Osteoblast (primary cell): ENCODE data around the gene SLC39A7. TPM values are rescaled to one million over a fixed set of nuclear protein-coding genes. Genes with fewer than 3 reads are reported as not detected.
A peak's percentile ranks its signal among the peaks of the same experiment; 100 is the strongest.

Experiments
- DNase-seq: peaks from one replicate; pipeline ENCODE4 v3.0.0; 2011; ENCODE audit warnings: low spot score, mixed read lengths; ENCODE audit not compliant: insufficient read length; ENCODE audit errors: missing footprints
- H2AFZ ChIP-seq: 2 replicates; pipeline ENCODE4 v1.6.0; 2011; ENCODE audit warnings: mild to moderate bottlenecking, low read length
- H3K27ac ChIP-seq: 2 replicates; pipeline ENCODE4 v1.5.1; 2011; ENCODE audit warnings: mild to moderate bottlenecking, low read depth, low read length, moderate library complexity
- H3K27me3 ChIP-seq: 2 replicates; pipeline ENCODE4 v1.6.0; 2012; ENCODE audit warnings: mild to moderate bottlenecking, control low read depth, inconsistent platforms, low read length, moderate library complexity; ENCODE audit not compliant: insufficient read depth
- H3K36me3 ChIP-seq: 2 replicates; pipeline ENCODE4 v1.5.1; 2011; ENCODE audit warnings: mild to moderate bottlenecking, low read length, control low read depth, moderate library complexity; ENCODE audit not compliant: insufficient read depth
- H3K4me1 ChIP-seq: 2 replicates; pipeline ENCODE4 v1.5.1; 2011; ENCODE audit warnings: mild to moderate bottlenecking, low read length, control low read depth, moderate library complexity; ENCODE audit not compliant: insufficient read depth
- H3K4me2 ChIP-seq: 2 replicates; pipeline ENCODE4 v1.6.0; 2011; ENCODE audit warnings: mild to moderate bottlenecking, low read length; ENCODE audit not compliant: insufficient read depth
- H3K4me3 ChIP-seq: fragments of 200-600 bp; sonication (generic); 3 replicates; pipeline ENCODE4 v1.5.1; 2012; ENCODE audit warnings: mild to moderate bottlenecking, low read length, inconsistent platforms; ENCODE audit not compliant: insufficient read depth
- H3K79me2 ChIP-seq: 2 replicates; pipeline ENCODE4 v1.6.0; 2012; ENCODE audit warnings: mild to moderate bottlenecking, low read length, control low read depth, inconsistent platforms; ENCODE audit not compliant: insufficient read depth
- H3K9me3 ChIP-seq: 2 replicates; pipeline ENCODE4 v1.5.1; 2011; ENCODE audit warnings: low read depth, low read length, control low read depth
- H4K20me1 ChIP-seq: 2 replicates; pipeline ENCODE4 v1.6.0; 2012; ENCODE audit warnings: mild to moderate bottlenecking, low read length, control low read depth; ENCODE audit not compliant: insufficient read depth
- total RNA-seq: library from RNA; depleted of rRNA; stranded (reverse); fragments of >200 nt; gene quantifications from 2 replicates; pipeline ENCODE4 v1.2.3, GENCODE V29; 2012
- TF ChIP-seq, protein P1 (sequence below): IDR thresholded peaks from 2 replicates; pipeline ENCODE4 v1.5.1; 2011; ENCODE audit warnings: mild to moderate bottlenecking, low read depth, low read length, moderate library complexity; ENCODE audit errors: extremely low read depth

SLC39A7 gene
- total RNA-seq, 1 donor: 108 TPM

DNA sequence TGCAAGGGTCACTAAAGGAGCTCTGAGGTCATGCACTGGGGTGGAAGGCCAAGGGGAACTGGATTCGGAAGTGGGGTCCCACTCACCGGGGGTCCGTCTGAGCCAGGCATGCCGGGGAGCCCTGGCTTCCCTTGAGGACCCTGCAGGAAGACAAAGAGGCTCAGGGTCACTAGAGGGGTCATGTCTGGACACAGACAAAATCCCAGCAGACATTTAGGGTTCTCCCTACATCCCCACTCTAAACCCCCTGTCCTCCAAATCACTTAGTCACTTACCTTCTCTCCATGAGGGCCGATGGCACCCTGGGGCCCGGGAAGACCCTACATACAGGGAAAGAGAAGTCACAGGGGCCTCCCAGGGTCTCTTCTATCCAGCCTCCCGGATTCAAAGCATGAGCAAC, 23.8 kb upstream of the SLC39A7 start:
- no peaks in the 10 kb centered on the region for H3K36me3 ChIP-seq
- H3K79me2 ChIP-seq: no peaks in the 10 kb centered on the region
- no peak overlapping the region for H2AFZ ChIP-seq
- H3K4me2 ChIP-seq: no peak overlapping the region
- TF ChIP-seq, protein P1, sequence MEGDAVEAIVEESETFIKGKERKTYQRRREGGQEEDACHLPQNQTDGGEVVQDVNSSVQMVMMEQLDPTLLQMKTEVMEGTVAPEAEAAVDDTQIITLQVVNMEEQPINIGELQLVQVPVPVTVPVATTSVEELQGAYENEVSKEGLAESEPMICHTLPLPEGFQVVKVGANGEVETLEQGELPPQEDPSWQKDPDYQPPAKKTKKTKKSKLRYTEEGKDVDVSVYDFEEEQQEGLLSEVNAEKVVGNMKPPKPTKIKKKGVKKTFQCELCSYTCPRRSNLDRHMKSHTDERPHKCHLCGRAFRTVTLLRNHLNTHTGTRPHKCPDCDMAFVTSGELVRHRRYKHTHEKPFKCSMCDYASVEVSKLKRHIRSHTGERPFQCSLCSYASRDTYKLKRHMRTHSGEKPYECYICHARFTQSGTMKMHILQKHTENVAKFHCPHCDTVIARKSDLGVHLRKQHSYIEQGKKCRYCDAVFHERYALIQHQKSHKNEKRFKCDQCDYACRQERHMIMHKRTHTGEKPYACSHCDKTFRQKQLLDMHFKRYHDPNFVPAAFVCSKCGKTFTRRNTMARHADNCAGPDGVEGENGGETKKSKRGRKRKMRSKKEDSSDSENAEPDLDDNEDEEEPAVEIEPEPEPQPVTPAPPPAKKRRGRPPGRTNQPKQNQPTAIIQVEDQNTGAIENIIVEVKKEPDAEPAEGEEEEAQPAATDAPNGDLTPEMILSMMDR: no peak
- H3K27me3 ChIP-seq: no peaks in the 10 kb centered on the region
- H4K20me1 ChIP-seq: no peaks in the 10 kb centered on the region
- no peak overlapping the region for H3K4me3 ChIP-seq
- no peaks in the 10 kb centered on the region for H3K4me1 ChIP-seq
- no peaks in the 10 kb centered on the region for H3K9me3 ChIP-seq
- no peak overlapping the region for H3K27ac ChIP-seq
- DNase-seq: peak; percentile 64

DNA sequence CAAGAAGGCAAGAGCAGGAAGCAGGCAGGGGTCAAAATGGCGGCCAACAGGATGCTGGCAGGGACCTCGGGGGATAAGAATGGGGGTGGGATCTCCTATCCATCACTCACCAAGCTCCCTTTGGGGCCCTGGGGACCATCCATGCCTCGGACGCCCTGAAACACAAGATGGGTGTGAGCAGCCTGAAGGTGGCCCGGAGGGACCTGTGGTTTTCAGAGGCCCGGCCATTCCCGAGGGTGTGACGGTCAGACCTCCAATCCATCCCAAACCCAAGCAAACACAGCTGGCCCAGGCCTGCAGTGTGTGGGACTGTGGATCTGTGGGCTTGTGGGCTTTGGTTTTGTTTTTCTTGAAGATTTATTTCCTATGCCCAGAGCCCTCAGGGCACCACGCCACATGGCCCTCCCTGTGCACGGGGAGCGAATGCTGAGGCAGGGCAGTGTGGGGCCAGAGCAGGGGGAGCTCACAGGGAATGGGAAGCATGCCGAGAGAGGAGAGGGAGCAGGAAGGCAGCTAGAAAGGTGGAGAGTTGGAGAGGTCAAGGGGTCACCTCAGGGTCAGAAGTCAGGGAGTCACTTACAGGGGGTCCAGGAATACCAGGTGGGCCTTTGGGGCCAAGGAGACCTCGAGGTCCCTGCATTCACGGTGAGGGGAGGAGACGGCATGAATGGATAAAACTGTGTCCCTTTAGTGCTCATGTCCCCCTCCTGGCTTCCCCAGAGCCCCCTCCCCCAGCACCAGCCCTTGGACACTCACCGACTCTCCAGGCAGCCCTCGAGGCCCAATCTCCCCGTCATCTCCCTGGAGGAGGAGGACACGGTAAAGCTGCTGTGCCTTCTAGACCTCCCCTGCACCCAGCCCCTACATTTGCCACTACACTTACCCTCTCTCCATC, 22.9 kb upstream of the SLC39A7 start:
- Histone ChIP-seq H3K4me3 (no peak overlapping the region), H3K9me3 (no peaks in the 10 kb centered on the region), H3K79me2 (no peaks in the 10 kb centered on the region), H3K27me3 (no peaks in the 10 kb centered on the region), H3K27ac (no peak overlapping the region), H3K36me3 (no peaks in the 10 kb centered on the region), H3K4me1 (no peaks in the 10 kb centered on the region), H4K20me1 (no peaks in the 10 kb centered on the region), H3K4me2 (peak overlapping the region; percentile 11), H2AFZ (peak overlapping the region; percentile 76)
- TF ChIP-seq, protein P1: no peak
- DNase-seq: peak; percentile 95

DNA sequence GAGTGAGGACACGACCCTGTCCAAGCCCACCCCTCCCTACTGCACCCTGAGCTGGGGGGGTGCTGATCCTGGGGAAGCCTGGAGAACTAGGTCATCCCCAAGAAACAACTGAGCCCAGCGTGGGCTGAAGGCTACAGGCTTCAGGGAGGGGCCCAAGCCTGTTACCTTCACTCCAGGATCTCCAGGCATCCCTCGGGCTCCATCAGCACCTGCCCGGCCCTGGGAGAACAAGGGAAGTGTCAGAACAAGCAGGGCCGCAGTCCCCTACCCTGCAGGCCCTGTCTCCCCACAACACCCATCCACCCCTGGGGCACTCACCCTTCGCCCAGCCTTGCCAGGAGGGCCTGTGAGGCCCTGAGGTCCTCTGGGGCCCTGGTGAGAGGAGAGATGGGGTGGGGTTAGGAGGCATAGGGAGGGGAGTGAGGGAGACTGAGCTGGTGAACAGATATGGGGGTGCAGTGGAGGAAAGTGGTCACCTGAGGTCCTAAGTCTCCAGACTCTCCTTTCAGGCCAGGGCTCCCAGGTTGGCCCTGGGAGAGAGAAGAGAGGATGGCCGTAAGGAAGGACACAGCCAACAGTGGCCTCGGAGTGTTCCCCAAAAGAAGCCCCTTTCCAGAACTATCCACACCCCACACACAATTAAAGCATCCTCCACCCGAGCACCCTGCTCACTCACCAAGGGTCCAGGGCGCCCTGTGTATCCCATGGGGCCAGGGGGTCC, 21.8 kb upstream of the SLC39A7 start:
- no peak overlapping the region for H3K27ac ChIP-seq
- H3K79me2 ChIP-seq: no peaks in the 10 kb centered on the region
- DNase-seq: peak; percentile 83
- no peak overlapping the region for H3K4me3 ChIP-seq
- H3K4me1 ChIP-seq: no peaks in the 10 kb centered on the region
- no peak overlapping the region for H3K4me2 ChIP-seq
- no peaks in the 10 kb centered on the region for H3K36me3 ChIP-seq
- H2AFZ ChIP-seq: no peak overlapping the region
- no peaks in the 10 kb centered on the region for H4K20me1 ChIP-seq
- H3K27me3 ChIP-seq: no peaks in the 10 kb centered on the region
- TF ChIP-seq, protein P1: no peak
- H3K9me3 ChIP-seq: no peaks in the 10 kb centered on the region

- H3K27ac ChIP-seq: no peak overlapping the region
- DNase-seq: no peak
- TF ChIP-seq, protein P1: no peak
- H3K27me3 ChIP-seq: no peaks in the 10 kb centered on the region
- no peaks in the 10 kb centered on the region for H3K36me3 ChIP-seq
- H3K4me2 ChIP-seq: no peak overlapping the region
- H3K9me3 ChIP-seq: no peaks in the 10 kb centered on the region
- H2AFZ ChIP-seq: no peak overlapping the region
- no peak overlapping the region for H3K4me3 ChIP-seq
- no peaks in the 10 kb centered on the region for H3K4me1 ChIP-seq
- no peaks in the 10 kb centered on the region for H4K20me1 ChIP-seq
- H3K79me2 ChIP-seq: no peaks in the 10 kb centered on the region
Measured at GRCh38 chr6:33181141-33181540, 19.5 kb upstream of the SLC39A7 start.
